NCI-H1417 (cell line): Measurements from ENCODE around the gene HELZ2.

Experiments
- DNase-seq, 3 experiments: peaks; one replicate each; lab custom pipeline; 2025; lab: John Stamatoyannopoulos, UW

HELZ2 gene

GRCh38 chr20:63598479-63599395 lies 24.7 kb upstream of the HELZ2 start:
- DNase-seq = no peak

- no peak for DNase-seq
These were observed 23.8 kb upstream of the HELZ2 start for GRCh38 chr20:63597651-63598478.

GRCh38 chr20:63596423-63596822 lies 22.4 kb upstream of the HELZ2 start:
- DNase-seq = no peak

- DNase-seq = no peak
These were observed 21.5 kb upstream of the HELZ2 start for GRCh38 chr20:63595416-63596127.

- DNase-seq = no peak
These were observed 20.1 kb upstream of the HELZ2 start for GRCh38 chr20:63594043-63594561.

GRCh38 chr20:63592661-63593060 lies 18.6 kb upstream of the HELZ2 start:
- DNase-seq = no peak

- no peak for DNase-seq
These were observed 17.8 kb upstream of the HELZ2 start for GRCh38 chr20:63591786-63592355.

- DNase-seq = no peak
These were observed 17.1 kb upstream of the HELZ2 start for GRCh38 chr20:63591147-63591533.

GRCh38 chr20:63590218-63591146 lies 16.4 kb upstream of the HELZ2 start:
- no peak for DNase-seq

- DNase-seq = no peak
These were observed 15.5 kb upstream of the HELZ2 start for GRCh38 chr20:63589261-63590217.

- no peak for DNase-seq
These were observed 14.6 kb upstream of the HELZ2 start for GRCh38 chr20:63588641-63589041.

- DNase-seq = no peak
These were observed 13.9 kb upstream of the HELZ2 start for GRCh38 chr20:63587776-63588591.

GRCh38 chr20:63587256-63587655 lies 13.2 kb upstream of the HELZ2 start:
- no peak for DNase-seq

GRCh38 chr20:63586797-63587196 lies 12.8 kb upstream of the HELZ2 start:
- DNase-seq = no peak

GRCh38 chr20:63585616-63586565 lies 11.9 kb upstream of the HELZ2 start:
- no peak for DNase-seq

GRCh38 chr20:63582382-63583063 lies 8.5 kb upstream of the HELZ2 start:
- no peak for DNase-seq
